Activated T-cell treated with anti-CD3 and anti-CD28 coated beads, Interleukin-2, amount 50 U/mL, for 72 hours (primary cell): ENCODE measurements around the gene AGAP1. TPM values are rescaled to one million over a fixed set of nuclear protein-coding genes. Genes with fewer than 3 reads are reported as not detected.

Experiments
- ATAC-seq, 2 donors: fragments of 150-1000 bp; cut with Tn5 transposase; replicated peaks in 1 of 2; 2 replicates each; pipeline ENCODE4 v1.10.0; 2021; ENCODE audit warnings: moderate library complexity in 2 of 2, mild to moderate bottlenecking in 1 of 2
- DNase-seq, 2 donors: peaks; one replicate each; pipeline ENCODE4 v3.0.0; 2021 to 2022; ENCODE audit warnings: mixed read lengths in 1 of 2
- H3K27ac Mint-ChIP-seq: one replicate; pipeline ENCODE4 v1.8.0; 2022; ENCODE audit warnings: mild to moderate bottlenecking, moderate library complexity, mixed read lengths
- H3K27me3 Mint-ChIP-seq: one replicate; pipeline ENCODE4 v1.8.0; 2022; ENCODE audit warnings: low read depth, mixed read lengths
- H3K36me3 Mint-ChIP-seq, 2 donors: one replicate each; pipeline ENCODE4 v1.8.0; 2022; ENCODE audit warnings: mixed read lengths in 2 of 2, mild to moderate bottlenecking in 1 of 2; ENCODE audit not compliant: insufficient read depth in 2 of 2
- H3K4me1 Mint-ChIP-seq: one replicate; pipeline ENCODE4 v1.8.0; 2022; ENCODE audit warnings: low read depth, mixed read lengths
- H3K4me3 Mint-ChIP-seq, 2 donors: one replicate each; pipeline ENCODE4 v1.8.0; 2022; ENCODE audit warnings: mild to moderate bottlenecking in 2 of 2, mixed read lengths in 2 of 2, moderate library complexity in 2 of 2
- H3K9me3 Mint-ChIP-seq, 2 donors: one replicate each; pipeline ENCODE4 v1.8.0; 2022; ENCODE audit warnings: mixed read lengths in 2 of 2
- total RNA-seq, 2 donors: library from RNA; stranded (reverse); gene quantifications; one replicate each; pipeline ENCODE4 v1.2.3, GENCODE V29; 2022

Gene AGAP1
- total RNA-seq, 2 donors from 2014 or later = 0.74 to 2.9 TPM

DNA sequence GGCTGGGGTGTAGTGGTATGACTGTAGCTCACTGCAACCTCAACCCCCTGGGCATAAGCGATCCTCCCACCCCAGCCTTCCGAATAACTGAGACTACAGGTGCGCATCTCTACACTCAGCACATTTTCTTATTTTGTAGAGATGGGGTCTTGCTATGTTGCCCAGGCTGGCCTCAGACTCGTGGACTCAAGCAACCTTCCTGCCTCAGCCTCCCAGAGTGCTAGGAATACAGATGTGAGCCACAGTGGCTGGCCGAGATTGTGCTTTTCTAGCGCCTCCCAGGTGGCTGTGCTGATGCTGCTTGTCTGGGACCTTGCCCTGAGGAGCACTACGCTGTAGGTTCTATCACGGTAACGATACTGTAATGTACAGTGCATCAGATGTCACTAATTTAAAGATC is 155.6 kb downstream of the AGAP1 start:
- ATAC-seq (no peak), DNase-seq (no peak)
- H3K27me3 Mint-ChIP-seq = no peaks in the 10 kb centered on the region
- no peaks in the 10 kb centered on the region for H3K36me3 Mint-ChIP-seq
- no peak overlapping the region for H3K4me3 Mint-ChIP-seq
- no peaks in the 10 kb centered on the region for H3K4me1 Mint-ChIP-seq
- H3K9me3 Mint-ChIP-seq = no peaks in the 10 kb centered on the region
- H3K27ac Mint-ChIP-seq = no peak overlapping the region

DNA sequence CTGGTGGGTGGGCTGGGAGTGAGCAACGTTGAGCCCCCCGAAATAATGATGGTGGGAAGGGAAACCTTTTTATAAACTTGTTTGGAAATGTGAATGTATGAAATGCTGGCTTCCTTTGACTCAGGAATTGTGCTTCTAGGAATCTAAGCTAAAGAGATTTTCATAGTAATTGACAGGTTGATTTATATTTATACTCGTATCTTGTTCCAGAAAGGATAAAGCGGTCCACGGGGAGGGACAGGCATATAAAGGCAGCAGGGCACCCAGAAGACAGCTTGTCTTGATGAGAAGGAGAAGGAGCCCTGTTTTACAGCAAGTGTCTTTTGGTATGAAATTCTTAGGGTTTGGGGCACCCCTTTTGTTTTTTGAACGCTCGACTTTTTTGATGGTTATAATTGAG is 157.8 kb downstream of the AGAP1 start:
- Mint-ChIP-seq H3K36me3 (no peaks in the 10 kb centered on the region), H3K4me3 (no peak overlapping the region)
- no peak for ATAC-seq

DNA sequence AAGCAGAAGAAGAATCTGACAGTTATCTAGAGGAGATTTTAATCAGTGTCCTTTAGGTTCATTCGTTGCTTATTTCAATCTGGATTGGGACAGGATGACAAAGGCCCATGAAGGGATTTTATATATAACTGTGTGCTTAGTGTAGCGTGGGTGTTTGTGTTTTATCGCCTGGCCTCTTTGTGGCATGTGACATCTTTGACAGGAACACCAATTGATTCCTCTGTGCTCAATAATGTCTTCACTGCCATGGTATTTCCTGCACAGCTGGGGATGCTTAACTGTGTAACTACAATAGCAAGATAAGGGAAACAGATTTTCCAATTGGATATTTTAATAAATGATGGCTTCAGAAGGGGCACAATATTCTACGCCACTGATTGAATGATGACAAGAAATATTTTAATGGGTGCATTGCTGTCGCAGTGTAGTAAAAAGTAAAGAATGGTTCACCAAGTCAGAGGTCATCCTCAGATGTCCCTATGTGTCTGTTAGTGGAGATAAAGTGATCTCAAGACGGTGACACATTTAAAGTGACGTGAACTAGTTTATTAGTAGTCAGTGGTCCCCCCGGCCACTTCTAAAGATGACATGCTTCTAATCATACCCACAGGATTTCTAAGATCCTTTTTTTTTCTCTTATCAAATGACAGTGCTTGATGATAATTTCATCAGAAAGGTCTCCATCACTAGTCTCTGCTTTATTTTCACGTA is 160.4 kb downstream of the AGAP1 start:
- Mint-ChIP-seq H3K36me3 (no peaks in the 10 kb centered on the region), H3K27ac (no peak overlapping the region), H3K9me3 (no peaks in the 10 kb centered on the region), H3K27me3 (peaks cover 8% of the 10 kb centered on the region), H3K4me3 (no peak overlapping the region), H3K4me1 (no peaks in the 10 kb centered on the region)
- DNase-seq (no peak), ATAC-seq (no peak)

More for the DNA sequence above, 157.8 kb downstream of the AGAP1 start:
- no peak overlapping the region for H3K27ac Mint-ChIP-seq
- no peaks in the 10 kb centered on the region for H3K27me3 Mint-ChIP-seq
- no peaks in the 10 kb centered on the region for H3K4me1 Mint-ChIP-seq
- no peak for DNase-seq
- no peaks in the 10 kb centered on the region for H3K9me3 Mint-ChIP-seq

DNA sequence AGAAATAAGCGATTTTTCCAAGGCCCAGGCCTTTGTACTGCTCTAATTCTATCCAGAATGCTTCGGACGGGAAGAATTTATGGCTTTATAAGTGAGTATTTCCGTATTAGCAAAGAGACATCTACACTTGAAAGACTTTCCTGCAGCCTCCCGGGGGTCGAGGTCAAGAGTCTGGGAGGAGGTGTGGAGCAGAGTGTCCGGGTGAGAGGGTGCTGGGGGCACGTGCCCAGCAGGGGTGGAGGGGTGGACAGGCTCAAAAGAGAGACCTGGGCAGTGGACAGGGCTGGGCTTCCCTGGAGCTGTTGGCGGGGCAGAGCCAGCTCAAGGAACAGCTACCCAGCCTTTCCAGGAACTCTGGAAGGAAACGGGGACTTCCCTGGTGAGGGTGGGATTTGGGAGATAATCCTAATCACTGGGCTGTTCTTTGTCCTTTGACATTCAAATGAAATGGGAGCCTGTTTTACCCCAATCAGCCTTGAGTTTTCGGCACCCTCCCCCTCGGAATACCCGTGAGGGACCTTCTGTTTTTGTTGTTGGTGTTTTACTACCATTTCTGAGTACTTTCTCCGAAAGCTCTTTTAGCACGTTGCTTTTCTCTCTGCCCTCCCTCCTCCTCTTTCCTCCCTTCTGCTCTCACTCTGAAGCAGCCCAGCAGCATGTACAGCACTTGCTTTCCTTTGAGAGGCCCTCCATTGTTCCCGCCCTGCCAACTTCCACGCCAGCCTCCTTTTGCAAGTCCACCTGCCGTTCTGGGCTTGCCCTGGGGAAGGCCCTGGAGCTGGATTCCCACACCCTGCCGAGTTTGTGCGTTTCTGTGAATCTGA is 164.7 kb downstream of the AGAP1 start:
- Mint-ChIP-seq H3K4me1 (peaks cover 6% of the 10 kb centered on the region), H3K27me3 (peaks cover 49% of the 10 kb centered on the region), H3K36me3 (no peaks in the 10 kb centered on the region), H3K27ac (no peak overlapping the region), H3K4me3 (no peak overlapping the region), H3K9me3 (no peaks in the 10 kb centered on the region)
- DNase-seq (no peak), ATAC-seq (no peak)

DNA sequence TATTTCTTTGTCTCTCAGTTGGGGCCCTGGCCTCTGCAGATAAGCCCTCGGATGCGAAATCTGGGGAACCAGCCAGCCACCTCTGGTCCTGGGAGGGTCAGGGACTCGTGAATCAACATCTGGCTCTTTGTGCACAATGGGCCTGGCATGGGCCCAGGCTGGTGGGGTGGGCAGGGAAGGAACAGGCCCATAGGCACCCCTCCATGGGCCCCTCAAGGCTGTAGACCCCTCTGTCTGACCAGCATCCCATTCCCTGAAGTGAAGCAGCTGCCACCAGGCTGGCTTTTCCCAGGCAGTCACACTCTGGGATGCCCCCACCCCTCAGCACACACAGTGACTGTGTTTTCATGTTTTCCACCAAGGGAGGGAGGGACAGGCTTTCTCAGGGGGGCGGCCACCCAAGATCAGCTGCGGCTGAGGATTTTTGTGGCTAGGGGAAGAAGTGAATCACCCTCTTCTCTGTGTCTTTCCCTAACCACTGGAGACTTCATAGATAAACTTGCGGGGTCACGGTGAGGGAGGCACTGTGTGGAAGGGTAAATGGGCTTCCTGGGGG is 166.0 kb downstream of the AGAP1 start:
- no peaks in the 10 kb centered on the region for H3K36me3 Mint-ChIP-seq
- no peak overlapping the region for H3K4me3 Mint-ChIP-seq
- no peak overlapping the region for H3K27ac Mint-ChIP-seq
- peaks cover 6% of the 10 kb centered on the region for H3K4me1 Mint-ChIP-seq
- H3K9me3 Mint-ChIP-seq = no peaks in the 10 kb centered on the region
- H3K27me3 Mint-ChIP-seq = peaks cover 58% of the 10 kb centered on the region
- ATAC-seq (peak in 1 of 2 donors; percentile 44), DNase-seq (no peak)

DNA sequence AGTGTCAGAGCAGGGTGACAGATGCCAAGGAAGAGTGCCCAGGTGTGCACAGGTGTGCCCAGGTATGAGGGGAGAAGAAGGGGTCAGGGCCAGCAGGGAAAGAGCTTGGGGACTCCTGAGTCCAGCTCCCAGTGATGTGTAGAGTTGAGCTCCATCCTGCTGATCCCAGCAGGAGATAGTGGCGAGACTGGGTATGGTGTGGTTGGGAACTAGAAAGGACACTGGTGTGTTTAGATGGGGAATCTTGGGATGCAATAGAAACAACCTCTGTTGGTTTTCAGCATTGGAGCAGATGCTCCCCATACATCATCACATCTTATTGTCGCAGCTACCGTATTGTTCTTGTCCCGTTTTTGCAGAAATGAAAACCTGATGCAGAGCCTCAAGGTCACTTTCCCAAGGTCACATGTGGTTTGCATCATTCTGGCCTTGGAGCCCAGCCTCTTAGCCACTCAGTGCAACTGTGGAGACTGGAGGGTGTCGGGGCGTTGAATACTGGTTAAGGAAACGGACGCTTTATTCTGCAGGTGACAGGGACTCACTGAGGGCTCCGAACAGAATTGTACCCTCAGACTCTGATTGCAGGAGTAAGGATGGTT is 166.7 kb downstream of the AGAP1 start:
- DNase-seq (no peak), ATAC-seq (no peak)
- Mint-ChIP-seq H3K27me3 (peaks cover 64% of the 10 kb centered on the region), H3K9me3 (no peaks in the 10 kb centered on the region), H3K36me3 (no peaks in the 10 kb centered on the region), H3K4me1 (peaks cover 6% of the 10 kb centered on the region), H3K27ac (no peak overlapping the region), H3K4me3 (no peak overlapping the region)

DNA sequence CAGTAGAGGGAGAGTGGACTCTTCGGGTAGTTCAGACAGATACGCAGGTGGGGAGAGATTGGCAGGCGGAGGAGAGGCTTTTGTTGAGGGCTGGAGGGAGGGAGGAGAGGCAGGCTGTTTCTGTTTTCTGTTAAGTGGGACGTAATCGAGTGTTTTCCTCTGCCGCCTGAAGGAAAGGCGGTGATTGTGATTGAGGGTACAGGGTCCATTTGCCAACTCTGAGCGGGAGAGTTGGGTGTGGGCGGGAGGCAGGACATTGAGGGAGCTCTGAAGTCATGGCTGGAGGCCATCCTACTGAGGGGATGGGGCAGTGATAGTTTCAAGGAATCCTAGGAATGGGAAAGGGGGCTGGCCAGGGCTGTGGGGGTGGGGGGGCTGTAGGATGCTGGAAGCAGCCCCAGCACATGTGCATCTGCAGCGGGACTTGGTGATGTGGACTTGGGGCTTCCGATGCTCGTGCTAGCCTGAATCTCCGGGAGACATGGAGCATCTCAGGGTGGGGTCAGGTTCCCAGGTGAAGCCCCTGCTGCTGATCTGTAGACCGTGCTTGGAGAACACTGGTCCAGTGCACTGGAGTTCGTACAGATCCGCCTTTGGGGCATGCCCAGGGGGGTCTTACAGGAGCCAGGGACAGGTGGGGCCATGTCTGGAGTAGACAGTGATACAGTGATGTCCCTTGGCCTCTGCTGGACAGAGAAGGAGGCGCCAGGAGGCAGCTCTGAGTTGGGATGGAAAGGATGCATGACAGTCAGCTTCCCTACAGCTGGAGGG is 167.5 kb downstream of the AGAP1 start:
- Mint-ChIP-seq H3K36me3 (no peaks in the 10 kb centered on the region), H3K4me1 (peaks cover 6% of the 10 kb centered on the region), H3K9me3 (no peaks in the 10 kb centered on the region), H3K4me3 (no peak overlapping the region), H3K27me3 (peaks cover 72% of the 10 kb centered on the region), H3K27ac (no peak overlapping the region)
- ATAC-seq (no peak), DNase-seq (no peak)

DNA sequence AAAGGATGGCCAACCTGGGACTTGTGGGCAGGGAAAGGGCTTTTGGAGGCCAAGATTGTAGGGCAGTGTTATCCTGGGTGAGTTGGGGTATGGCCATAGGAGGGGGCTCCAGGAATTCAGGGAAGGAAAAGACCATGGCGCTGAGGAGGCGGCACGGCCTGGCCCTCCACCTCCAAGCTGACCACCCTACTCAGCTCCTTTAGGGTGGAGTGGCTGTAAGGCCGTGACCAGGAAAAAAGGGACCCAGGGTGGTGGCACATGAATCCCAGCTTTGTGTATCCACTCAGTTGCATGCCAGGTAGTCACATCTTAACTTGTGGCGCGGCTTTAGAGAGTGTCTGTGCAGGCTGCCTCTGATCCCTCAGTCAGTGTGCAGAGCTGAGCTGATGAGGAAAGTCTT is 168.1 kb downstream of the AGAP1 start:
- no peaks in the 10 kb centered on the region for H3K9me3 Mint-ChIP-seq
- H3K27ac Mint-ChIP-seq = no peak overlapping the region
- no peaks in the 10 kb centered on the region for H3K36me3 Mint-ChIP-seq
- H3K27me3 Mint-ChIP-seq = peaks cover 78% of the 10 kb centered on the region
- DNase-seq = no peak
- no peak for ATAC-seq
- H3K4me1 Mint-ChIP-seq = peaks cover 6% of the 10 kb centered on the region
- H3K4me3 Mint-ChIP-seq = no peak overlapping the region

DNA sequence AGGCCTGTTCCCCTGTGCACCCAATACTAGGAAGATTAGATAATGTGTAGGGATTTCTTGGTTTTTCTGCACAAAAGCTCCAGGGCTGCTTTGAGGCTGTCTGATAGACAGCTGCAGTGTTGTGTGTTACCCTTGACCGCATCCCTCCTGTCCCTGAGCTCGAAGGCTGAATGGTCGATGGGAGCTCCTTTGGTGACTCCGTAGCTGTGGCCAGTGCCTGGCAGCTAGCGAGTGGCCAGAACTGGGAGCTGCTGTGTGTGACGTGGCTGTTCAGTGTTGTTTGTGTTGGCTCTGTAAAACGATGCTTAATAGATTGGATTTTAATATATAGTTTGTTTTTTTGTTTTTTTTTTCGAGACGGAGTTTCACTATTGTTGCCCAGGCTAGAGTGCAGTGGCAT is 170.0 kb downstream of the AGAP1 start:
- H3K4me3 Mint-ChIP-seq = no peak overlapping the region
- no peak overlapping the region for H3K27ac Mint-ChIP-seq
- peaks cover 88% of the 10 kb centered on the region for H3K27me3 Mint-ChIP-seq
- DNase-seq (no peak), ATAC-seq (no peak)
- no peaks in the 10 kb centered on the region for H3K9me3 Mint-ChIP-seq
- no peaks in the 10 kb centered on the region for H3K36me3 Mint-ChIP-seq
- H3K4me1 Mint-ChIP-seq = peaks cover 6% of the 10 kb centered on the region

DNA sequence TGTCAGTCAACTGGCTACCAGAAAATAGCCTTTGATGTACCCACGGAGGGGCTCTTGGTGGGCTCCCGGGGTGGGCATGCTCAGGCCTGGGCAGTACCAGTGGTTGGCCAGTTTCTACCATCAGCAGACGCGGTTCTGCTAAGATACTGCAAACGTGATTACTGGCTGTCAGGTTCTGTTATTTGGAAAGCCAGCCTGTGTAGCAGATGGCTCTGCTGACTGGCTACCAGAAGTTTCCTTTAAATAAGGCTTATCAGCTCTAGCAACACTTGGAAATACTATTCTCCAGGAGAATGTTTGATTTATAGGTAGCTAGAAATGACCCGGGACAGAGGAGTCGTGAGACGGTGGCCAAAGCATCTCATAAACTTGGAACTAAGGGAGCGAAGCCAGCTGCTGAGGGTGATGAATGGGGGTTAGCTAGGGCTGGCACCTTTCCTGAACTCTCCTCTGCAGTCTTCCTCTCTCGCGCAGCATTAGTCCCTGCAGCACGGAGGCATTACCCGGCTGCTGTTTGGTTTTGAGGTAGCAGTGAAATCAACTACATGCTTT is 171.9 kb downstream of the AGAP1 start:
- H3K4me3 Mint-ChIP-seq = peak overlapping the region; percentile 32 to 36

DNA sequence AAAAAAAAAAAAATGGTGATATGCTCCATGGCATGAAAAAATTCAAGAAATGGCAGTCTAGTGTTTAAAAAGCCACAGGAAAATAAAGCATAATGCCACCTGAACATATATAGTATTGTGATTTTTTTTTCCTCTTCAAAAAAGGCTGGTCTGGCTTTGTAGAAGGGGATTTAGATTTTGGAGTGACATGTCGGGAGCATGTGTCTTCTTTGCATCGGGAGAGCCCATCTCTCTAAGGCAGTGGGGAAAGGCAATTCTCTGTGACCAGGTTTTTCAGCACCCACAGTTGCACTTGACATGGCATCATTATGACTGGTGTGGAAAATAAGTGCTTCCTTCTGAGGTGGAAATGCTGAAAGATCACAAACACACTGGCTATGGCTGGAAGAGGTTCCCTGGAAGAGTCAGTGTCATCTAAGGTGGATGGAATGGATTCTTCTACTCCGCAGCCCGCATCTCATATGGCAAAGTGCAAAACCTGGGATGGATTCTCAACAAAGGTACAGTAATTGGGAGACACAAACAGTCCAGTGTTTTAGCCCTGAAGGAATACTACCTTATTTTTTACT is 172.5 kb downstream of the AGAP1 start:
- ATAC-seq (peak; percentile 39 to 43), DNase-seq (peak; percentile 13 to 21)
- H3K36me3 Mint-ChIP-seq = no peaks in the 10 kb centered on the region
- no peaks in the 10 kb centered on the region for H3K4me1 Mint-ChIP-seq
- no peak overlapping the region for H3K27ac Mint-ChIP-seq
- H3K4me3 Mint-ChIP-seq = peak overlapping the region; percentile 32 to 36
- H3K27me3 Mint-ChIP-seq = peaks cover 67% of the 10 kb centered on the region
- H3K9me3 Mint-ChIP-seq = no peaks in the 10 kb centered on the region

More for the DNA sequence above, 171.9 kb downstream of the AGAP1 start:
- peaks cover 4% of the 10 kb centered on the region for H3K4me1 Mint-ChIP-seq
- peaks cover 72% of the 10 kb centered on the region for H3K27me3 Mint-ChIP-seq
- no peak overlapping the region for H3K27ac Mint-ChIP-seq
- no peak for DNase-seq
- no peaks in the 10 kb centered on the region for H3K9me3 Mint-ChIP-seq
- ATAC-seq = no peak
- no peaks in the 10 kb centered on the region for H3K36me3 Mint-ChIP-seq

DNA sequence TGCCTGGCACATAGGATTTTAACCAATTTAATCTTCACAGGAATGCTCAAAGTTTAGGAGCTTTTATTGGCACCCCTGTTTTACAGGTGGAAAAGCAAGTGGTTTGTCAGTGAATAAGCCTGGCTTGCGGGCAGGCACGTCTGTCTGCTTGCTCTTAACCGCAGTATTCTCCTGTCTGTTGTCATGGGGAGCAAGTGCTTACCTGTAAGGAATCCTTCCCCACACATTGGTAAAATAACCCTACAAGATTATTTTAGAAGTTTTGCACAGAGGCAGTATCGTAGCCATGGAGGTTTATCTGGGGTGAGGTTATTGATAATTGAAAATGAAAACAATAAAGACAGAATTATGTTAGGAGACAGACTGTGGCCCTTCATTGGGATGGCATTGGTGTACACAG is 174.9 kb downstream of the AGAP1 start:
- ATAC-seq (no peak), DNase-seq (no peak)
- H3K9me3 Mint-ChIP-seq = no peaks in the 10 kb centered on the region
- H3K27ac Mint-ChIP-seq = no peak overlapping the region
- peaks cover 69% of the 10 kb centered on the region for H3K27me3 Mint-ChIP-seq
- no peaks in the 10 kb centered on the region for H3K4me1 Mint-ChIP-seq
- no peaks in the 10 kb centered on the region for H3K36me3 Mint-ChIP-seq
- peak overlapping the region; percentile 43 to 44 for H3K4me3 Mint-ChIP-seq
